HG02678 (cell line): ENCODE results near the gene MYL5.
"Not testable (repeated sequence)": the region's sequence is repeated elsewhere in the genome, so short reads cannot be mapped to it uniquely, and the experiment has no call there.

Experiments
- ATAC-seq: cut with Tn5 transposase; IDR thresholded peaks from one replicate; pipeline ENCODE4 v1.9.1; 2021; ENCODE audit warnings: mild to moderate bottlenecking, moderate library complexity; ENCODE audit not compliant: unreplicated experiment

Gene MYL5

DNA sequence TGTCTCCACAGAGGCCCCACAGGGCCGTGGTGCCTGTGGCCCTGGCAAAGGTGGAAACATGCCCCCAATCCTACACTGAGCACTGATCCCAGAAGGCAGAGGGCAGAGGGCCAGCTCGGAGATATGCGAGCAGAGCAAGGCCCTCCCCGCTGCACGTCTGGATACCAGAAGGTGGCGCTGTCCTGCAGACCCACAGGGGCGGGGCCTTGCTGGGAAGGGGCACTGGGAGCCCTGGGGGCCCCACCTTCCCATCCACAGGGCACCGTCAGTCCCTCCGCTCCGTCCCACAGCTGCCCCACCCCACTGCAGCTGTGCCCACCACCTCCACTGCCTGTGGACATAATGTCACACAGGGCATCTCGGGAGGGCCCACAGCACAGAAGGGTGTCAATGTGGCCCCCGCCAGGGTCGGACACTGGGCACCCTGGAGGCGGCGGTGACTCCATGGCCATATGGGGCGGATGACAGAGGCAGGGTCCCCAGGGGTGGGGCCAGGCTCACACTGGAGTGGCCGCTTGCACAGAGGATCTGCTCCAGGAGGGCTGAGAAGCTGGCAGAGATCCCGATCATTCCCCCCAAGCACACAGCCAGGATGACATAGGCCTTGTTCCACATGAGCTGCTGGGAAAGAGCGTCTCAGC is 9.8 kb downstream of the MYL5 start:
- no peak for ATAC-seq

DNA sequence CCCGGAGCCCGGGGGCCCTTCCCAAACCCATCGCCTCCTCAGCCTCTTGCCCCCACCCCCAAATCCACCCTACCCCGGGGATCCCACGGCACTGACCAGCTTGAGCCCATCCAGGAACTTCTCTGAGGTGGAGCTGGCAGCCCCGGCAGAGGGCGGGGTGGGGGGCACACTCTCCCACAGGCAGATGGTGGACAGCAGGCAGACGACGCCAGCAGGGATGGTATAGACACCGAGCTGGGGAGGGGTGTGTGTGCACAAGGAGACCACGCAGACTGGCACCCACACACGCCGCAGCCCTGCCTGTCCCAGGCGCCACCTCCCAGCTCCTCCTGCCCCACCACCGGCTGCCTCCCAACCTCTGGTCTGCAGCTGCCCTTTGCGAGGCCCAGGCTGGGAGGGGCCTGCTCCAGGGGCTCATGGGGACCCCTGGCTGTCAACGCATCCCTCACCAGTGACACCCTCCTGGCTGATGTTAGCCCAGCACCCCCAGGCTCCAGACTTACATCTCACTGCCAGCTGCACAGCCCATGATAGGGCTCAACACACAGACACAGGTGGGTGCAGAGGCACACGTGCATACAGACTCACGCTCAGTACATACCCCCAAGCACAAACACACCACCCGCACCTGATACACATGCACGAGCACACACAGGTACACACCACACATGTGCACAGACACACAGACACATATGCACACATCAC is 10.4 kb downstream of the MYL5 start:
- ATAC-seq = no peak

DNA sequence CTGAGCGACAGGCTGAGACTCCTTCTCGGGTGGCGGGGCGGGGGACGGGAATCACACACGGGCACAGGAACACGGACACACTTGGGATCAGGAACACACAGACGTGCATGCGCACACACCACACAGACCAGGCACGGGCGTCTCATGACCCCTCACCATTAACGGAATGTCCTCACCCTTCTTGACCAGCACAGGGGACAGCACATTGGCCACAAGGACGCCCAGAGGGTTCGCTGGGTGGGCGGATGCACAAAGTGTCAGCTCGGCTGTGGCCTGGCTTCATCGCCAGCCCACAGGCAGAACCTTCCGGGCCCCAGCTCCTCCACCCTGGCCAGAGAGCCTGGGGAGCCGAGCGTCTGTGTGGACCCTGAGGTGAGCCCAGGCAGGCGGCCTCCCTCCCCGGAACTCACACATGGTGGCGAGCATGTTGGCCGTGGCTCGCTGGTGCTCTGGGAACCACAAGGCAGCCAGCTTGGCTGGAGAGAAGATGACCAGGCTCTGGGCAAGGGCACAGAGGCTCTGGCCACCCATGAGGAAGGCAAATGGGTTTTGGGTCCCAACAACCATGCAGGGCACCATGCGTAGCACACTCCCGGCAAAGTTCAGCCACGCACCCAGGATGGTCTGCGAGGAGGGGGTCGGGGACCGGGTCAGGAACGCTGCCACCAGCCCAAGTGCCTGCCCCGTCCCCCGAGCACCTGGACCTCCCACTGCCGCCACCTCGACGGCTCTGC is 11.5 kb downstream of the MYL5 start:
- no peak for ATAC-seq

DNA sequence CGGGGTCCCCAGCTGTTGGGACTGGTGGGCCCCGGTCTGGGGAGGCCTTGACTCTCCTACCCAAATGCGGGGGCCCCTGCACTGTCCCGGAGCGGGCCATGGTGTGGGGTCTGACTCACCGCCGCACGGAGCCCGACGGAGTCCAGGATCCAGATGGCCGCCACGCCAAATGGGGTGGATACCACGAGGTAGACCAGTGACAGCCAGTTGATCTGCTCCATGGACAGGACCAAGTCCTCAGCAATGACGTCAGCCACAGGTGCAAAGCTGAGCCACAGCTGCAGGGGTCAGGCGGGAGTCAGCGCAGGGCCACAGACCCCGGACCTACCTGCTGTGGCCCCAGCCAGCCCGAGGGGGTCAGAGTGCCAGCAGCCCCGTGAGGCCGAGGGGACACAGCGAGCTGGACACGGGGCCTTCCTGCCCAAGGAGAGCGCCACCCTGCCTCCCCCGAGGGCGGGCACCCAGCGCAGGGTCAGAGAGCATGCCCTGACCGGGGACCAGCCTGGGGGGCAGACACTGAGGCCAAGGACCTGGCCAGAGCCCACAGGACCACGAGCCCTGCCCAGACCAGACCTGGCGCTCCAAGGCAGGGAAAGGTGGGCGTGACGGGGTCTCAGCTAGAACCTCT is 12.2 kb downstream of the MYL5 start:
- no peak for ATAC-seq

DNA sequence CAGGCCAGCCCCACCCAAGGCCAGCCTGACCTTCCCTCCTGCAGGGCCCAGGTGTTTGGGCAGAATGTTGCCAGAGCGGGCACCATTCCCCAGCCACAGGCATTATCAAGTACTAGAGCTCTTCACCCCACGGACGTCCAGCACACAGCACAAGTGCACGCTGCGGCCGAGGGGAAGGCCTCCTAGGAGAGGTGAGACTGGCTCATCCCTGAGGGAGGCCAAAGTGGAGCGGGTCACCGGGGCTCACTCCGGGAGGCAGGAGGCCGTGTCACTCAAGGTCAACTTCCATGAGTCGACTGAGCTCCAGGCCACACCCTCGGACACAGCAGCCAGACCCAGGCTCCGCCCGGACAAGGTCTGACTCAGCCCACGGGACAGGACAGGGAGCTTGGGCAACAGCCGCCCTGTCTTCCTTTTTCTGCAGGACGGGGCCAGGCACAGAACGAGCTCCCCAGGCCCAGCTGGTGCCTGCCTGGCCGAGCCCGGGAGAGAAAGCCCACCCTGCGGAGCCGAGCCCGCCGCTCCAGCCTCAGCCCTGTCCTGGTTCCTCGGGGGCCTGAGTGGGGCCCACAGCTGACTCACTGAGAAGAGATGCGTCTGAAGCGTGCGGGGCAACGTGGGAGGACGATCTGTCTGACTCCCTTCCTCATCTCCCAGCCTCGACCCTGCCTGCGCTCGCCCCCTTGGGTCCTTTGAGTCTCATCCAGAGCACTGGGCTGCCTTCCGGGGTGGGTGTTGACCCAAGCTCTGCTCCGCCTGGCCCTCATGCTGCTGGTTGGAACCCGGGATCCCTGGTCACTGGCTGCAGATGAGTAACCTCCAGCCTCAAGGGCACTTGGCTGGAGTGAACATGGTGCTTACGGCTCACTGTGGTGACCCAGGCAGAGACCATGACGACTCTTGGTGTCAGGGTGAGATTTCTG is 13.0 kb downstream of the MYL5 start:
- no peak for ATAC-seq

DNA sequence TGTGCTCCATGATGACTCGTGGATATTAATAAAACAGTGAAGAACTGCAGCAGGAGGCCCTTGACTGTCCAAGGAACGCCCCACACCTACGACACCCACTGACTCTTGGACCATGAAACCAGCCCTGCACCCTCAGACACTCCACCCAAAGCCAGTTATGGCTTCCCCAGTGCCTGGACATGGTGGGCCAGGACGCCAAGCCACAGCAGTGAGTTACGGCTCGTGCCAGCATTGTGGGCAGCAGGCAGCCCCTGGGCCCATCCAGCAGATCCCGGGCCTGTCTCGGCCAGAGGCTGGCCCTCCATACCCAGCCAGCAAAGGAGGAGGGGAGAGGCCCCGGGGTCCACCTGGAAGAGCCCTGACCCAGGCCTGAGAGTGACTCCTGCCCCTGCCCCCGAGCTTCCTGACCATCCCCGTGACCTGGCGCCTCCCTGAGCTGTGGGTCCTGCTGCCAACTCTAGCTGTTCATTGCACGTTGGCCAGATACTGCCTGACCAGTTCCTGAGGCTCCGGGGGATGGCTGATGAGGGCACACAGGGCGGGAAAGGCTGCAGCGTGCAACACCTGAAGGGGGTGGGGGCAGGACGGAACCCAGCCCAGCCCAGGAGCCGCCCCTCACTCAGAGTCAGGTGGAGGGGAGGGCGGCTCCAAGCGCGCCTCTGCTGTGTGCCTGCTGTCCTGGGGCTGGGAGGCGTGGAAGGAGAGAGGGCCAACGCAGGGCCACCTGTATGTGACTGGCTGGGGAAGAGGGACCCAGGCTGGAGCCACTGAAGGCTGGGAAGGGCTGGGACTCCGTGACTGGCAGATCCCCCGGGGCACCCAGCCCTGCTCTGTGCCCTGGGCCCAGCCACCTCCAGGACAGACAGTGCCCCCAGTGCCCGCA is 13.9 kb downstream of the MYL5 start:
- no peak for ATAC-seq

DNA sequence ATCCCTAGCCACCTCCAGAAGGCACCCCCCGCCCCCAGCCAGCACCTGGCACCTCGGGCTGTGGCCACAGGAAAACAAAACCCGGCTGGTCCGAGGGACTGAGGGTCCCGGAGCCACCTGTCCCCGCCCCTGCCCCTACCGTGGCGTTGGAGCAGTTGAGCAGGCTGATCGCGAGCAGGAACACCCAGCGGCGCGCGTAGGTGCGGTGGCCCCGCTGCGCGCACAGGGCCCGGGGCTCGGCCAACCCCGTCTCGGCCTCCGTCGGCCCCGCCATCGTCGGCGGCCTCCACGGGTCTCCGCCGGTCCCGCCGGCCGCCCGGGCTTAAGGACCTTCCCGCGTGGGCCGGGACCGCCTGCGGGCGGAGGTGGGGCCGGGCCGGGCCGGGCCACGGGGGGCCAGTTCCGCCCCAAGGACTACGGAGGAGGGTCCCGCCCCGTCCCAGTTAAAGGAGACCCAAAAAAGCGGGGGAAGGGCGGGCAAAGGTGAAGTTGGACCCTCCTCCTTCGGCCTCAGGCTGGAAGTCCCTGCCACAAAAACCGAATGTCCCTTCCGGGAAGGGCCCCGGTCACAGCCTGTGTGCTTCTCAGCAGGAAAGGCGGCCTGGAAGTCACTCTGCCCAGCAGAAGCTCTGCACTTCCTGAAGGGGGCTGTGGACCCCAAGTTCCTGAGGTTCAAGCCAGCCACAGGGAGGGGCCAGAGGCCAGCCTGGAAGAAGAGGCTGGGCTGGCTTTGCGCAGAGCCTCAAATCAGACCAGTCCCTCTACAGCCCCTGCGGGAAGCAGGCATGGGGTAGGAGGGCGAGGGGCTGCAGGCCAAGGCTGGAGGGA is 14.7 kb downstream of the MYL5 start, which contains the start of gene SLC49A3:
TSS of gene SLC49A3 (minus strand) at position 298 of the 828 bp plus-strand sequence. CDS start at position 274, 24 bp downstream.
- ATAC-seq = no peak

DNA sequence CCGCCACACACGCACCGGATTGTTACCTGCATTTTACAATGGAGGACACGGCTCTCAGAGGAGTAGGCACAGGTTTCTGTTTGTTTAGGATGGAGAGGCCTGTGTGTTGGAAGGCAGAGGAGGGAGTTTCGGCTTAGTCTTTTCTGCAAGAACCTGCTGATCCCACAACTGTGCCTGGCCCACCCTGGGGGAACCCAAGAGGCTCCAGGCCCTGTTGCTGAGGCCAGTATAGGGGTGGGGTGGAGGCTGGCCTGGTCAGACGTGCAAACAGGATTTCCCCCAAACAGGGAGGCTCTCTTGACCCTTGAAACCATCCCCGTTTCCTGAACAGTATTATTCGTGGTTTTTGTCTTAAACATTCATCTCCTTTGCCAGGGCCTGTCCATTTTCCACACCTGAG is 15.4 kb downstream of the MYL5 start:
- no peak for ATAC-seq

DNA sequence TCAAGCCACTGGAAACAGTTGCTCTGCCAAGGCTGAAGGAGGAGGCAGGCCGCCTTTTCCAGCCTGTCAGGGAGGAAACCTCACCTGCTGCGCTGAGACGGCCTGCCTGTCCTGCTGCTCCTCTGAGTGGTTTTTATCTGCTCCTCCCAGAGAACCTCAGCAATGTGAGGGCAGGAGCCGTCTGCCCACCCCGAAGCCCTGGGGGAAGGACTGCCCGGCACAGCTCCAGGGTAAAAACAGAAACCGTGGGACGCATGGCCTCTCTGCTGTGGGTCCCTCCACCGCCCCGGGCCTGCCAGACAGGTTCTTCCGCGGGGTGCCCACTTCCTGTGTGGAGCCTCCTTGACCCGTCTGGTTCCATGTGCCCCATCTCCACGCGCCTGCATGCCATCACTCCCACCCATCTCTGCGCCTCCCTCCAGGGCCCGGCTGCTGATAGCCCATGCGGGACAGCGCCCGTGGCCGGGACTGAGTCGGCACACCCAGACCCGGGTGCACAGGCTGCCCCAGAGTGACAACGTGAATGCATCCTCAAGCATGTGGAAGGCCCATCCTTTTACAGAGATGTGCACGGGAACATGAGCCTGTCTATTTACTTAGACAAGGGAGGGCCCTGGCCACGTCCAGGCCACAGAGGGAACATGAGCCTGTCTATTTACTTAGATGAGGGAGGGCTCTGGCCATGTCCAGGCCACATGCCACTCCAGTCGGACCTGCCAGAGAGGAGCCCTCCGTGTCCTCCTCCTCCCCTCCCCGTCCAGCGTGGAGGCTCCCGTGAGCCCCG is 18.6 kb downstream of the MYL5 start:
- ATAC-seq = no peak

DNA sequence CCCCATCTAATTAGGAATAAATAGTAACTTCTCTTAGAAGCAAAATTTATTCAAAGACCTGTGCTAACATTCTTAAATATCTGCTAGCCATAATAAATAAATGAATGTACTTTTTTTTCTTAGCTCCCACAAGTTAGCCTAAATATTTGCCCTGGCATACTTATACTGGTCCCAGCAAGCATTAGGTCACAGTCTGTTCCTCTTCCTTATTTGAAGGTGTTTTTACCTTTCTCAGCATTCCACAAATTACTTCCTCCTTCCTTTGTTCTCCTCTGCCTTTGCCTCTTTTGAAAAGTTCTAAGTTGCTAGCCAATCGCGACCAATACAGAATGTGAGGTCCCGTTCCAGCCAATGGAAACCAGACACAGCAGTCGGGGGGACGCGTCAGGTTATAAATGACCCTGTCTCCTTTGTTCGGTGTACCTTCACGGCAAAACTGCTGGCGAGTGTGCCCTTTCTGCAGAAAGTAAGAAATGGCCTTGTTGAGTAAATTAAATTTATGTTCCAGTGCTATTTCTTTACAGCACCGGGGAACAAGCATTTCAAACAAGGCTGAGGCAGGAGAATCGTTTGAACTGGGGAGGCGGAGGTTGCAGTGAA is 20.1 kb downstream of the MYL5 start:
- ATAC-seq = not testable (repeated sequence)

DNA sequence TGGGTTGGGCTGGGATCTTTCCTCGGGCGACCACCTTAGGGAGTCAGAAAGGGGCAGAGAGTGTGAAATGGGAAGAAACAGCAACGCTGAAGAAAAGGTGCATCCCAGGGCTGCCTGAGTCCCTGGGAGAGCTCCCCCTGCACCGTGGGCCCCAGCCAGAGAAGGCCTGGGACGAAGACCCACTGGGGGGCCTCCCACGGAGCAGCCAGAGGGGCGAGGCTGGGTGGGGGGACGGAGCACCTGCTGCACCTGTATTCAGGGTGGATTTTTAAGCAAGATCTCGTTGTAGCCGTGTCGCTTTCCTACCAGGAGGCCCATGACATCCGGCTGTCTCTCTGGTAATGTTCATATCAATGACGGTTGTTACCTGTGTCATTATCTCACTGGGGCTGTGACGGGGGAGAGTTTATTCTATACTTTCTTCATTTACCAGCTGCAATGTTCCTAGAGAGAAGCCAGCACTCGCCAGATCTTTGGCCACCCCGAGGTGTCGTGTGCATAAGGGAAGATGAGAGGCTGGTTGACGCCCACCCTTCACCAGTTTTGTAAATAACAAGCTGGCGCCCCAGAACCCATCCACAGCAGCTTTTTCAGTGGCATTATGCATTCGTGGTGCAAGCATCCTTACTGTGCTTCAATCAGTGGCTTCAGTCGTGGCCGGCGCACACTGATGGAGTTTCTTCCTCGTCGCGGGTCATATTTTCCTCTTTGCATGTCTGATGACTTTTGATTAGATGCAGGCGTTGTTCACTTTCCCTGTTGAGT is 25.7 kb downstream of the MYL5 start:
- no peak for ATAC-seq

DNA sequence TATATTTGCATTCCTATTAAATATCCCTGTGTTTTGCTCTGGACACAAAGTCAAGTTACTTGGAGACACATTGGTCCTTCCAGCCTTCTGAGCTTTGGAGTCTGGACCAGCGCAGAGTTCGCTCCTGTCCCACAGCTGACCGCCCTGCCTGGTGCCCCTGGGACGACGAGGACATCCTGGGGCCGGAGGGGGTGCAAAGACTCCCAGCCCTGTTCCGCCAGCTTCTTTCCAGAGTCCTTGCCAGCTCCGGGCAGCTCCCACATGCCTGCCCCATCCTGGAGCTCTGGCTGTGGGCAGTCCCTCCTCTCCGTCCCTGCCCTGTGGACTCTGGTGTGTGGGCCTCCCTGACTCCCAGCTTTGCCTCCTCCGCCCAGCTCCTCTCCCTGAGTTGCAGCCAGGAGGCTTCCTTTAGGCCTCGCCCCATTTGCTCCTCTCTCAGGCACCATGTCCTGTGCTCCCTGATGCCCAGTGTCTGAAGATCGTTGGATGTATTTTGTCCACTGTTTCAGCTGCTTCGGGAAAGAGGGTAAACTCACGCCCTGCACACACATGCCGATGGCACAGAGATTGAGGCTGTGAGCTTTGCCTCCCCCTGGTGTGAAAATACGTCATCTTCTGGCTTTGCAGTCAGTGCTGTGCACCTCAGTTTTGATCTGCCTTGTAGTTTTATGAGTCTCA is 26.4 kb downstream of the MYL5 start:
- ATAC-seq = no peak

DNA sequence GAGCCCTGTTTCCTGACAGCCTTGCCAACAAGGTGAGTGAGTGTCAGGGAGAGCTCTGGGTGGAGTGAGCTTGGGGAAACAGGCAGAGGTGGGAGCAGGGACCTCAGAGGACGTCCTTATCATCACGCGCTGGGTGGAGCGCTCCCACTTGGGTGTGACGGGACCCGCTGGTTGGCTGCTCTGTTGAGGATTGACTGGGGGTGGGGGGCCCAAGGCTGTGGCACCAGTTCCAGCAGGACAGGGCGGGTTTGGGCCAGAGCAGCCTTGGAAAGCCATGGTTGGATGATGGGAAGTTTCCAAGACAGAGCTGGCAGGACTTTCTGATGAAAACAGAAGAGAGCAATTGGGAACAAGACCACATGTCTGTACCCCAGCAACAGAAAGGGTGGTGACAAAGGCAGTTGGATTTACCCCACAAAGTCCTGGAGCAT is 28.3 kb downstream of the MYL5 start:
- no peak for ATAC-seq

DNA sequence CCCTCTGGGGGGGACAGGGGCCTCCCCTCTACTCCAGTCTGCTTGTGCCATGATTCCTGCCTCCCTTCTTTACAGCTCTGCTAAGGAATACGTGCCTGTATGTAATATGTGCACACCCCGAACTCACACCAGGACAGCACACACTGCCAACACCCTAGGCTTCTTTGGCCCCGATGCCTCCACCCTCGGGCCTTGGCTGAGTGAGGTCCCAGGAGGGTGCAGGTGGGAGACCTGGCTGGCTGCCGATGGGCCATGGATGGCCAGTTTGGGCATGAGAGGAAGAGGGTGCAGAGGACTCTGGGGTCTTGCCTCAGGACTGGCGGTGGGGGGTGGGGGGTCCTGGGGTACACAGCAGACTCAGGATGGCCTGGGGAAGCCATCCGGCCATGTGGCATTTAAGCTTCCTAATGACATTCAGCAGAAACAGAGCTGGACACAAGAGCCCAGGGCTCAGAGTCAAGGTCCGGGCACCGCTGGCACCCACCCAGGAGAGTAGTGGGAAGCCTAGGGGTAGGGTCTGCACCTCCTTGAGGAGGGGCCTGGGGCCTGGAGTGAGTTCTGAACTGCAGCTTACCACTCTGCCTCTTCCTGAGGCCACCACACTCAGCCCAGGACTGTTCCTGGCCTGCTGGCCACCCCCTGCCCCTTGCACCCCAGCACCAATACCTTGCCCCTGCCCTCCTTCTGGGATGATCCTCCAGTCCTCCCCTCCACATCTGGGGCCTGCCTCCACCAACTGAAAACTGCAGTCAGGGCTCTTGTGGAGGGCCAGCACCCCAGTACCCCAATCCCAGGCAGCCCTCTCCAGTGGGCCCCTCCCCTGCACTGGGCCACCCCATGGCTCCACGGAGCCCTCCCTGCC is 29.2 kb downstream of the MYL5 start:
- ATAC-seq = no peak
